HEK293T (cell line): ENCODE measurements around the gene PRICKLE2.

Source experiments
- CTCF ChIA-PET: fragments of 350-600 bp; formaldehyde crosslinking; extraction: SDS; loops from one replicate; lab custom pipeline; 2021; ENCODE audit warnings: antibody characterized with exemption, inconsistent platforms; lab: Yijun Ruan, JAX
- POLR2A ChIA-PET: fragments of 350-600 bp; formaldehyde crosslinking; extraction: SDS; loops from one replicate; lab custom pipeline; 2020; ENCODE audit warnings: antibody characterized with exemption, inconsistent platforms; lab: Yijun Ruan, JAX
- DNase-seq: peaks from one replicate; pipeline ENCODE4 v3.0.0; 2012; ENCODE audit warnings: mixed read lengths; ENCODE audit errors: extremely low spot score
- ARNT ChIP-seq: fragments of 450-650 bp; IDR thresholded peaks from 2 replicates; pipeline ENCODE4 v1.6.1; 2017; ENCODE audit warnings: mild to moderate bottlenecking
- BHLHE40 ChIP-seq: fragments of 450-650 bp; IDR thresholded peaks from 2 replicates; pipeline ENCODE4 v1.6.1; 2016; ENCODE audit warnings: mild to moderate bottlenecking, moderate library complexity, borderline replicate concordance
- CTBP1 ChIP-seq: fragments of 450-650 bp; IDR thresholded peaks from 2 replicates; pipeline ENCODE4 v1.6.1; 2016; ENCODE audit warnings: borderline replicate concordance
- ELF4 ChIP-seq: fragments of 450-650 bp; IDR thresholded peaks from 2 replicates; pipeline ENCODE4 v1.6.1; 2017; ENCODE audit warnings: antibody characterized with exemption
- FOXA1 ChIP-seq: fragments of 450-650 bp; IDR thresholded peaks from 2 replicates; pipeline ENCODE4 v1.6.1; 2016; ENCODE audit warnings: mild to moderate bottlenecking
- FOXK2 ChIP-seq: fragments of 450-650 bp; IDR thresholded peaks from 2 replicates; pipeline ENCODE4 v1.6.1; 2016; ENCODE audit warnings: mild to moderate bottlenecking
- FOXM1 ChIP-seq: fragments of 450-650 bp; IDR thresholded peaks from 2 replicates; pipeline ENCODE4 v1.6.1; 2017; ENCODE audit warnings: mild to moderate bottlenecking, borderline replicate concordance
- HDGF ChIP-seq: fragments of 450-650 bp; IDR thresholded peaks from 2 replicates; pipeline ENCODE4 v1.6.1; 2017; ENCODE audit warnings: antibody characterized with exemption, borderline replicate concordance
- L3MBTL2 ChIP-seq: fragments of 450-650 bp; conservative IDR thresholded peaks from 2 replicates; pipeline ENCODE4 v1.6.1; 2016; ENCODE audit warnings: mild to moderate bottlenecking
- LEF1 ChIP-seq: fragments of 450-650 bp; IDR thresholded peaks from 2 replicates; pipeline ENCODE4 v1.6.1; 2017; ENCODE audit warnings: mild to moderate bottlenecking, borderline replicate concordance
- NFRKB ChIP-seq: fragments of 450-650 bp; IDR thresholded peaks from 2 replicates; pipeline ENCODE4 v1.6.1; 2016; ENCODE audit warnings: mild to moderate bottlenecking, moderate library complexity
- SP1 ChIP-seq: fragments of 450-650 bp; IDR thresholded peaks from 2 replicates; pipeline ENCODE4 v1.6.1; 2017
- SUZ12 ChIP-seq: fragments of 450-650 bp; IDR thresholded peaks from 2 replicates; pipeline ENCODE4 v1.6.1; 2016; ENCODE audit warnings: mild to moderate bottlenecking
- TARDBP ChIP-seq: fragments of 450-650 bp; IDR thresholded peaks from 2 replicates; pipeline ENCODE4 v1.6.1; 2016
- ZNF384 ChIP-seq: fragments of 450-650 bp; IDR thresholded peaks from 2 replicates; pipeline ENCODE4 v1.6.1; 2016
- TF ChIP-seq, protein P1 (sequence below): fragments of 450-650 bp; IDR thresholded peaks from 2 replicates; pipeline ENCODE4 v1.6.1; 2016

Gene PRICKLE2

GRCh38 chr3:64234571-64234970 lies 9.3 kb upstream of the PRICKLE2 start:
- TF ChIP-seq LEF1, result no peak
- TF ChIP-seq NFRKB, result no peak
- no peak for TF ChIP-seq SP1
- no peak for TF ChIP-seq HDGF
- no peak for TF ChIP-seq ARNT
- TF ChIP-seq BHLHE40, result no peak
- TF ChIP-seq CTBP1, result no peak
- TF ChIP-seq, protein P1, sequence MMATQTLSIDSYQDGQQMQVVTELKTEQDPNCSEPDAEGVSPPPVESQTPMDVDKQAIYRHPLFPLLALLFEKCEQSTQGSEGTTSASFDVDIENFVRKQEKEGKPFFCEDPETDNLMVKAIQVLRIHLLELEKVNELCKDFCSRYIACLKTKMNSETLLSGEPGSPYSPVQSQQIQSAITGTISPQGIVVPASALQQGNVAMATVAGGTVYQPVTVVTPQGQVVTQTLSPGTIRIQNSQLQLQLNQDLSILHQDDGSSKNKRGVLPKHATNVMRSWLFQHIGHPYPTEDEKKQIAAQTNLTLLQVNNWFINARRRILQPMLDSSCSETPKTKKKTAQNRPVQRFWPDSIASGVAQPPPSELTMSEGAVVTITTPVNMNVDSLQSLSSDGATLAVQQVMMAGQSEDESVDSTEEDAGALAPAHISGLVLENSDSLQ, result no peak
- TF ChIP-seq ZNF384, result no peak
- no peak for TF ChIP-seq L3MBTL2
- no peak for TF ChIP-seq SUZ12
- no peak for TF ChIP-seq ELF4
- TF ChIP-seq TARDBP, result no peak
- TF ChIP-seq FOXK2, result no peak
- no peak for DNase-seq
- ChIA-PET POLR2A (no interaction called here), CTCF (interaction anchor here (1.5 kb wide), 1 partner anchor 13 kb away, joined by 4 read pairs; no protein-coding TSS in a partner anchor)

- TF ChIP-seq FOXA1 (no peak), SUZ12 (no peak), CTBP1 (no peak), FOXK2 (no peak), HDGF (no peak), BHLHE40 (no peak), TARDBP (no peak), NFRKB (no peak), ZNF384 (no peak), ARNT (no peak), L3MBTL2 (no peak), FOXM1 (no peak), SP1 (no peak), ELF4 (no peak), LEF1 (no peak)
- TF ChIP-seq, protein P1, result no peak
- no peak for DNase-seq
- ChIA-PET POLR2A (interaction anchor here (1.0 kb wide), 1 partner anchor 10 kb away, joined by 3 read pairs; no protein-coding TSS in a partner anchor), CTCF (interaction anchor here (0.8 kb wide), 1 partner anchor 12 kb away, joined by 4 read pairs; no protein-coding TSS in a partner anchor)
These were observed 7.6 kb upstream of the PRICKLE2 start for GRCh38 chr3:64232821-64233220.

DNA sequence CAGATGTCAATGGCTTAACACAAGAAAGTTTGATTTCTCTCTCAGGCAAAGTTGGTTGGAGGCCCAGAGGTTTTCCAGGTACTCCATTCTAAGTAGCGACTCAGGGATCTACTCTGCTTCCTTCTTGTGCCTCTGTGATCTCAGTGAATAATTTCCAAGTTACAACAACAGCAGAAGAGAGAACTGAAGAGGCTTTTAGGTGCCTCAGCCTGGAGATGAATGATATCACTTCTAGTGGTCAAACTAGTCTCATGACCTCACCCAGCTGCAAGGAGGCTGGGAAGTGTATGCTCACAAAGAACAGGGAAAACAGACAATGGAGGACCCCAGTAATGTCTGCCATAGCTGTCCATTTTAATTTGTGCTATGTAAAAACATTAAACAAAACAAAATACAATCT lies 4.6 kb upstream of the PRICKLE2 start:
- CTCF ChIA-PET, result interaction anchor here (0.7 to 0.8 kb wide), 2 partner anchors 14 to 52 kb away, joined by 3 to 4 read pairs; no protein-coding TSS in a partner anchor
- TF ChIP-seq FOXM1, result no peak
- TF ChIP-seq, protein P1, result no peak
- TF ChIP-seq FOXK2, result no peak
- no peak for TF ChIP-seq ZNF384
- no peak for TF ChIP-seq ARNT
- no peak for TF ChIP-seq CTBP1
- no peak for TF ChIP-seq L3MBTL2
- no peak for TF ChIP-seq FOXA1
- TF ChIP-seq SUZ12, result no peak
- no peak for TF ChIP-seq HDGF
- no peak for TF ChIP-seq BHLHE40
- TF ChIP-seq ELF4, result no peak
- DNase-seq, result no peak
- POLR2A ChIA-PET, result no interaction called here

DNA sequence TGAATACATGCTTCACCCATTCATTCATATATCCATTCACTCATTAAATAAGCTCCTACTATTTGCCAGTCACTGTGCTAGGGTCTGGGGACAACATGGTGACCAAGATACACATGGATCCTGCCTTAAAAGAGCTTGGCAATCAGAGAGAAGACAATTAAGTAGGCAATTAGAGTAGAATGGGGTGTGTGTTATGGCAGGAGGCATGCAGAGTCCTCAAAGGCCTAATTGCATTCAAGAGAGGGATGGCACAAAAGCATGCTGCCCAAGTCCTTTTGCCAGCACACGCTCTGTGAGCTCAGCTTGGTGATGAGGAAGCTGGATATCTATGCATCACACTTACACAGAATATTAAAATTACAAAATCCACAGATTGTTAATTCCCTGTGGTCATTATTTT lies 2.8 kb upstream of the PRICKLE2 start:
- no peak for DNase-seq
- POLR2A ChIA-PET, result no interaction called here
- CTCF ChIA-PET, result interaction anchor here (0.5 kb wide), 1 partner anchor 94 kb away, joined by 5 read pairs; no protein-coding TSS in a partner anchor
- TF ChIP-seq SP1, result no peak
- TF ChIP-seq SUZ12, result no peak
- no peak for TF ChIP-seq L3MBTL2
- no peak for TF ChIP-seq TARDBP
- TF ChIP-seq NFRKB, result no peak
- TF ChIP-seq ARNT, result no peak
- TF ChIP-seq ELF4, result no peak
- no peak for TF ChIP-seq CTBP1
- TF ChIP-seq HDGF, result no peak
- TF ChIP-seq, protein P1, result no peak
- TF ChIP-seq ZNF384, result no peak
- TF ChIP-seq FOXA1, result no peak
- no peak for TF ChIP-seq FOXK2

DNA sequence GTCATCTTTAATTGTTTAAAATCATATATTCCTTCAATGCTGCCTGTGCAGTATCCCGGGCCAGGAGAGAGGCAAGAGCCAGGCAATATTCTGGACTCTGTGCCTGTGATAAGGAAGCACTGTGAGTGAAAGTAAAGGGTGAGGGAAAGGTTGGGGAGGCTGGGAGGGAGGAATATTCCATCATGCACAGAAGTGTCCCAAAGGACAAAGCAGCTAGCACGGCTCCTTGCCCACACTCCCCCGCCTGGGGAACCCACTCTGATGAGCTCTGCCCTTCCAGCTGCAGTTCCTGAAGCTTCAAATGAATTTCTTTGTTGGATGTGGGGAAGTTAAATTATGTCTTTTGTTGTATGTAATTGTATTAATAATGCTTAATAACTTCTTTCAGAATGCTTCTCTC lies 1.5 kb upstream of the PRICKLE2 start:
- POLR2A ChIA-PET, result no interaction called here

More for the DNA sequence above, 1.5 kb upstream of the PRICKLE2 start:
- DNase-seq, result no peak
- CTCF ChIA-PET, result interaction anchor here (0.6 kb wide), 1 partner anchor 16 kb away, joined by 5 read pairs; no protein-coding TSS in a partner anchor
- no peak for TF ChIP-seq FOXM1
- no peak for TF ChIP-seq FOXK2
- no peak for TF ChIP-seq LEF1
- TF ChIP-seq ELF4, result no peak
- TF ChIP-seq, protein P1, result no peak
- TF ChIP-seq SP1, result no peak
- no peak for TF ChIP-seq CTBP1
- no peak for TF ChIP-seq BHLHE40
- no peak for TF ChIP-seq NFRKB
- TF ChIP-seq L3MBTL2, result no peak
- TF ChIP-seq TARDBP, result no peak
- TF ChIP-seq ZNF384, result no peak
- TF ChIP-seq SUZ12, result no peak
- TF ChIP-seq HDGF, result no peak
- TF ChIP-seq FOXA1, result no peak
- TF ChIP-seq ARNT, result no peak
